Smooth muscle cell of trachea (primary cell): ENCODE measurements around the gene HINT1. TPM values are rescaled to one million over a fixed set of nuclear protein-coding genes. Genes with fewer than 3 reads are reported as not detected.

ENCODE experiments used
- total RNA-seq: library from RNA; depleted of rRNA; stranded (reverse); fragments of >200 nt; gene quantifications from 2 replicates; pipeline ENCODE4 v1.2.1, GENCODE V29; 2014

The HINT1 gene
- total RNA-seq: 79.9 and 174 TPM in 2 replicates

GRCh38 chr5:131165119-131165727, at the start of gene HINT1:
Gene HINT1 (minus strand): TSS chr5:131165256. CDS start chr5:131165205, 51 bp downstream.

DNA sequence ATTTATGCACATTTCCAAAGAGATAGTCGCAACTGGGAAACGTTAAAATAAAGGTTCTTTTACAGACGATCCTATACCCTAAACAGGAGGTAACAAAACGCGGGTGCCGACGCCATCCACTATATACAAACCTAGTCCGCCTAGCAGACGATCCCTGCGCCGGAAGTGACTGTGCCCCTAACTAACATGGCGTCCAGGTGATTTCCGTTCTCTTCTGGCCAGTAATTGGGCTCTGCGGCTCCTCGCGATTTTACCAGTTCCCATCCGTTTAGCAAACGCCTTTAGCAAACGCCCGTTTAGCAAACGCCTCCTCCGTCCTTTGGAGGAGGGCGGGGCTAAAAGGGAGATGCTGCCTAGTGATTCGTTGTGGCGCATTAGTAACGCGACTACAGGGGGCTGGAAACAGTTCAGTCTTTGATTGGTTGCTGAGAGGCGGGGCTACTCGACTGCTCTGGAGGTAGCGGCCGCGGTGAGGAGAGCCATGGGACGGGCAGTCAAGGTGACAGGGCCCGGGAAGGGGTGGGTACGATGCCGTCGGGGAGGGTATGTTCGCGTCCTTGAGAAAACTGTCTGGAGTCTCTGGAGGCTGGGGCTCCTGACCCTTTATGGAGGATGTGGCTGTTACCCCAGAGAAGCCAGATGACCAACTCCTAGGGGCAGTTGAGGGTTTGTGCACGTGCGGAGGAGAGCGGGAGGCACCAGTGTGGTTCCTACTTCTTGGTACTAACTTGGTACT, 5.7 kb upstream of the HINT1 start, which contains the start of gene LYRM7:
LYRM7 (plus strand) TSS at position 405 of the 736 bp plus-strand sequence; CDS start at position 482, 77 bp downstream.

Other genes with a start within 250 kb of the HINT1 start
- gene LYRM7, start 5.7 kb upstream of the HINT1 start, total RNA-seq: 6.8 and 7.6 TPM in 2 replicates
- 18.4 and 24.3 TPM in 2 replicates for gene CDC42SE2, start 98.8 kb upstream of the HINT1 start, total RNA-seq